ENCODE results near the gene TACR1.

- TF ChIP-seq ZNF205 (CRISPR knock-in tag; IDR thresholded peaks at IDR 0.05) (no peak), ARID2 (CRISPR knock-in tag; IDR thresholded peaks at IDR 0.05; ENCODE audit: borderline replicate concordance) (no peak), ZBTB37 (CRISPR knock-in tag; IDR thresholded peaks at IDR 0.05) (no peak), RFX5 (IDR thresholded peaks at IDR 0.05; ENCODE audit: low read depth, low read length) (no peak), NRL (CRISPR knock-in tag; IDR thresholded peaks at IDR 0.05; ENCODE audit: borderline replicate concordance) (no peak), ZNF724P (CRISPR knock-in tag; IDR thresholded peaks at IDR 0.05; ENCODE audit: borderline replicate concordance) (no peak)
Measured at GRCh38 chr2:75174981-75175380, 24.3 kb downstream of the TACR1 start.
